Vagina (tissue), 2 donors: ENCODE data around the gene AQP12A. TPM values are rescaled to one million over a fixed set of nuclear protein-coding genes. Genes with fewer than 3 reads are reported as not detected.

Experiments used
- DNase-seq, 2 donors: peaks; one replicate each; pipeline ENCODE4 v3.0.0-alpha.2; 2017; ENCODE audit errors: extremely low spot score in 2 of 2
- H3K27ac ChIP-seq: fragments of 200-600 bp; sonication (generic); one replicate; pipeline ENCODE4 v1.5.1; 2019
- H3K27me3 ChIP-seq: fragments of 200-600 bp; sonication (generic); one replicate; pipeline ENCODE4 v1.5.1; 2019
- H3K36me3 ChIP-seq, 2 donors: fragments of 200-600 bp; sonication (generic); one replicate each; pipeline ENCODE4 v1.5.1; 2017 to 2019
- H3K4me1 ChIP-seq: fragments of 200-600 bp; sonication (generic); one replicate; pipeline ENCODE4 v1.5.1; 2019
- H3K4me3 ChIP-seq, 2 donors: fragments of 200-600 bp; sonication (generic); 1 replicate in 1 of 2; 2 replicates in 1 of 2; pipeline ENCODE4 v1.5.1; 2016 to 2019
- H3K9me3 ChIP-seq: fragments of 200-600 bp; sonication (generic); one replicate; pipeline ENCODE4 v1.5.1; 2019
- POLR2A ChIP-seq, 2 donors: fragments of 450-650 bp; IDR thresholded peaks; one replicate each; pipeline ENCODE4 v1.6.1; 2017; ENCODE audit warnings: antibody characterized with exemption in 2 of 2, mild to moderate bottlenecking in 2 of 2, moderate library complexity in 2 of 2
- POLR2AphosphoS5 ChIP-seq, 2 donors: sonication (generic); formaldehyde crosslinking; IDR thresholded peaks; one replicate each; pipeline ENCODE4 v1.9.0; 2017; ENCODE audit warnings: antibody characterized with exemption in 2 of 2, mild to moderate bottlenecking in 2 of 2, low read depth in 1 of 2; ENCODE audit not compliant: insufficient read depth in 1 of 2
- intact Hi-C: fragments of 100-400 bp; cut with DNase I; formaldehyde crosslinking; loops from one replicate; pipeline ENCODE4 v1.15.1; 2023
- total RNA-seq: library from RNA; depleted of rRNA; stranded (reverse); fragments of >200 nt; gene quantifications from one replicate; pipeline ENCODE4 v1.2.3, GENCODE V29; 2016
- TF ChIP-seq, protein P1 (sequence below), 3 experiments: fragments of 450-650 bp in 2 of 3; fragments of 200-600 bp in 1 of 3; sonication (generic) in 1 of 3; IDR thresholded peaks; one replicate each; pipeline ENCODE4 v1.5.1; 2017 to 2019; ENCODE audit warnings: antibody characterized with exemption in 3 of 3, mild to moderate bottlenecking in 2 of 3, moderate library complexity in 2 of 3

The AQP12A gene
- total RNA-seq, 1 donor from 2014 or later = not detected

DNA sequence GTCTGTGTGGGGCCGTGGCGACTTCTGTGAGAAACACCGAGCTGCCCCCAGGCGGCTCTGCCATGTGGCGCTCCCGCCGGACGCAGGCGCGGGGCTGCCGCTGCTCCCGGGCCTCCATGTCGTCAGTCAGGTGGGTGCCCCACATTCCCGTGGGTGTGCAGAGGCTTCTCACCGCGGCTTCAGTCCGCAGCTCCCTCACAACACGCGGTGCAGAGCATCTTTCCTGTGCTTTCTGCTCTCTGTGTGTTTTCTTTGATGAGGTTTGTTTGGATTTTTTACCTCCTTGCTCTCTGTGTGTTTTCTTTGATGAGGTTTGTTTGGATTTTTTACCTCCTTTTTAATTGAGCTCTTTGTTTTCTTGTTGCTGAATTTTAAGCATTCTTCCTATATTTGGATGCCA is 13.0 kb downstream of the AQP12A start:
- no peak for TF ChIP-seq POLR2AphosphoS5 (IDR thresholded peaks at IDR 0.05; ENCODE audit: insufficient read depth in 1 of 2, low read depth in 1 of 2)
- TF ChIP-seq, protein P1, sequence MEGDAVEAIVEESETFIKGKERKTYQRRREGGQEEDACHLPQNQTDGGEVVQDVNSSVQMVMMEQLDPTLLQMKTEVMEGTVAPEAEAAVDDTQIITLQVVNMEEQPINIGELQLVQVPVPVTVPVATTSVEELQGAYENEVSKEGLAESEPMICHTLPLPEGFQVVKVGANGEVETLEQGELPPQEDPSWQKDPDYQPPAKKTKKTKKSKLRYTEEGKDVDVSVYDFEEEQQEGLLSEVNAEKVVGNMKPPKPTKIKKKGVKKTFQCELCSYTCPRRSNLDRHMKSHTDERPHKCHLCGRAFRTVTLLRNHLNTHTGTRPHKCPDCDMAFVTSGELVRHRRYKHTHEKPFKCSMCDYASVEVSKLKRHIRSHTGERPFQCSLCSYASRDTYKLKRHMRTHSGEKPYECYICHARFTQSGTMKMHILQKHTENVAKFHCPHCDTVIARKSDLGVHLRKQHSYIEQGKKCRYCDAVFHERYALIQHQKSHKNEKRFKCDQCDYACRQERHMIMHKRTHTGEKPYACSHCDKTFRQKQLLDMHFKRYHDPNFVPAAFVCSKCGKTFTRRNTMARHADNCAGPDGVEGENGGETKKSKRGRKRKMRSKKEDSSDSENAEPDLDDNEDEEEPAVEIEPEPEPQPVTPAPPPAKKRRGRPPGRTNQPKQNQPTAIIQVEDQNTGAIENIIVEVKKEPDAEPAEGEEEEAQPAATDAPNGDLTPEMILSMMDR (IDR thresholded peaks at IDR 0.05) = no peak
- TF ChIP-seq POLR2A (IDR thresholded peaks at IDR 0.05) = no peak
- Histone ChIP-seq H3K4me3 (no peak overlapping the region), H3K36me3 (no peaks in the 10 kb centered on the region), H3K27ac (no peak overlapping the region), H3K9me3 (no peaks in the 10 kb centered on the region), H3K4me1 (no peaks in the 10 kb centered on the region), H3K27me3 (no peaks in the 10 kb centered on the region)
- intact Hi-C loops = no loop called here
- no peak for DNase-seq

DNA sequence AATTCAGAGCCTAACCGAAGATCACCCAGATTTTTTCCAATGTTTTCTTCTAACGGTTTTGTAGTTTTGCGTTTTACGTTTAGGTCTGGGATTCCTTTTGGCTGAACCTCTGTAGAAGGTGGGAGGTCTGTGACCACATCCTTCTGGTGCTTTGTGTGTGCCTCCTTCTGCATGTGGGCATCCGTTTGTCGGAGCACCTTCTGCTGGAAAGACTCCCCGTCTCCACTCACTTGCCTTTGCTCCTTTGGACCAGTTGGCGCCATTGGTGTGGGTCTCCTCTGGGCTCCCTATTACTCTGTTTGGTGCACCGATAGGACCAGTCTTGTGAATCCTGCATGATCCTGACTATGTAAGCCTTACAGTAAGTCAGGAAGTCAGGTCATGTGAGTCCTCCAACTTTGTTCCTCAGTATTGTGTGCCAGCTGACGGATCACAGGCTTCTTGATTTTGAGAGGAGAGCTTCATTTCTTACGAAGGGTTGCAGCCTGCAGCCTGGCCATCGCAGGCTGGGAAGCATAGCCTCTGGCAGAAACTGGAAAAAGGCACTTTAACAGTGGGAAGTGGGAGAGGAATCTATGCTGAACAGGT is 13.6 kb downstream of the AQP12A start:
- Histone ChIP-seq H3K36me3 (no peaks in the 10 kb centered on the region), H3K4me1 (no peaks in the 10 kb centered on the region), H3K27ac (no peak overlapping the region), H3K9me3 (no peaks in the 10 kb centered on the region), H3K4me3 (no peak overlapping the region), H3K27me3 (no peaks in the 10 kb centered on the region)
- intact Hi-C loops = no loop called here
- DNase-seq = no peak
- TF ChIP-seq POLR2A (IDR thresholded peaks at IDR 0.05) = no peak
- TF ChIP-seq, protein P1 (IDR thresholded peaks at IDR 0.05) = no peak
- TF ChIP-seq POLR2AphosphoS5 (IDR thresholded peaks at IDR 0.05; ENCODE audit: insufficient read depth in 1 of 2, low read depth in 1 of 2) = no peak

DNA sequence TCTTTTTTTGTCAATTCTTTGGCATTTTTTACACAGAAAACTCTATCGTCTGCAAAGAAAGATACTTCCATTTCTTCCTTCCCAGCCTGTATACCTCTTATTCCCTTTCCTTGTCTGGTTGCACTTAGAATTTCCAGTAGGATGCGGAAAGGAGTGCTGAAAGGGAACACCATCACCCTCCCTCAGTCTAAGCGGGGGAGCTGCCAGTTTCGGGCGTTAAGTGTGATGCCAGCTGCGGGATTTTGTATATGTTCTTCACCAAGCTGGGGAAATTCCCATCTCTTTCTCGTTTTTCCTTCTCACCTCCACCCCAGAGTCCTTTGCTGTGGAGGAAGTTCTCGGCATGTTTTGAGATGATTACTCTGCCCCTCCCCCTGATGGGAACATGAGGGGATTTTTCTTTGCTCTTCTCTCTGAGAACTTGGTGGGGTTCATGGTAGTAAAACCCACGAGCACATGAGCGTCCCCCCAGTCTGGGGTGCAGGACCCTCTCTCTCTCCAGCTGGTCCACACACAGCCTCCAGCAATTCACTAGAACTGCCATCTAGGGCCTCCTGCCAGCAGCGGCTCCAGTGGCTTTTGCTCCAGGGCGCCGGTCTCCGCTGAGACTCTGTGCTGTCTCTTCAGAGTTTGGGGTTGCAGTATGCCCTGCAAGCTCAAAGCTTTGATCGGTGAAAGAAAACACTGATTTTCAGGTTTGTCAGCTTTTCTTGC is 15.5 kb downstream of the AQP12A start:
- Histone ChIP-seq H3K4me3 (no peak overlapping the region), H3K27ac (no peak overlapping the region), H3K36me3 (no peaks in the 10 kb centered on the region), H3K4me1 (no peaks in the 10 kb centered on the region), H3K27me3 (no peaks in the 10 kb centered on the region), H3K9me3 (no peaks in the 10 kb centered on the region)
- intact Hi-C loops = no loop called here
- no peak for DNase-seq
- TF ChIP-seq, protein P1 (IDR thresholded peaks at IDR 0.05) = no peak
- TF ChIP-seq POLR2A (IDR thresholded peaks at IDR 0.05) (no peak), POLR2AphosphoS5 (IDR thresholded peaks at IDR 0.05; ENCODE audit: insufficient read depth in 1 of 2, low read depth in 1 of 2) (no peak)

- Histone ChIP-seq H3K4me1 (no peaks in the 10 kb centered on the region), H3K27me3 (no peaks in the 10 kb centered on the region), H3K4me3 (no peak overlapping the region), H3K9me3 (no peaks in the 10 kb centered on the region), H3K27ac (no peak overlapping the region), H3K36me3 (no peaks in the 10 kb centered on the region)
- TF ChIP-seq, protein P1 (IDR thresholded peaks at IDR 0.05) = no peak
- TF ChIP-seq POLR2AphosphoS5 (IDR thresholded peaks at IDR 0.05; ENCODE audit: insufficient read depth in 1 of 2, low read depth in 1 of 2) (no peak), POLR2A (IDR thresholded peaks at IDR 0.05) (no peak)
- intact Hi-C loops = no loop called here
- no peak for DNase-seq
Measured at GRCh38 chr2:240707821-240708220, 16.2 kb downstream of the AQP12A start.

DNA sequence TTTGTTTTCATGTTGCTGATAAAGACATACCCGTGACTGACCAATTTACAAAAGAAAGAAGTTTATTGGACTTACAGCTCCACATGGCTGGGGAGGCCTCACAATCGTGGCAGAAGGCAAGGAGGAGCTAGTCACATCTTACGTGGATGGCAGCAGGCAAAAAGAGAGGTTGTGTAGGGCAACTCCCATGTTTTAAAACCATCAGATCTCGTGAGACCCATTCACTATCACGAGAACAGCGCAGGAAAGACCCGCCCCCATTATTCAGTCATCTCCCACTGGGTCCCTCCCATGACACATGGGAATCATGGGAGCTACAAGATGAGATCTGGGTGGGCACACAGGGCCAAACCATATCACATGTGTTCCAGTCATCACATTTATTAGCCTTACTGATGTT is 16.8 kb downstream of the AQP12A start:
- no peaks in the 10 kb centered on the region for H3K36me3 ChIP-seq
- TF ChIP-seq, protein P1 (IDR thresholded peaks at IDR 0.05) = no peak
- TF ChIP-seq POLR2AphosphoS5 (IDR thresholded peaks at IDR 0.05; ENCODE audit: insufficient read depth in 1 of 2, low read depth in 1 of 2) (no peak), POLR2A (IDR thresholded peaks at IDR 0.05) (no peak)
- intact Hi-C loops = no loop called here
- H3K27ac ChIP-seq = no peak overlapping the region
- no peaks in the 10 kb centered on the region for H3K4me1 ChIP-seq
- no peak overlapping the region for H3K4me3 ChIP-seq
- DNase-seq = no peak
- H3K27me3 ChIP-seq = no peaks in the 10 kb centered on the region
- no peaks in the 10 kb centered on the region for H3K9me3 ChIP-seq
